AG10803 (cell line): ENCODE measurements around the gene AGAP3.

Source experiments
- DNase-seq: peaks from one replicate; pipeline ENCODE4 v3.0.0; 2010; ENCODE audit warnings: low read depth
- H3K4me3 ChIP-seq: 2 replicates; pipeline ENCODE4 v1.5.1; 2011; ENCODE audit warnings: mild to moderate bottlenecking, low read length, control low read depth
- TF ChIP-seq, protein P1 (sequence below): conservative IDR thresholded peaks from 2 replicates; pipeline ENCODE4 v1.5.1; 2011; ENCODE audit warnings: mild to moderate bottlenecking, low read length, control low read depth, inconsistent platforms

Gene AGAP3

GRCh38 chr7:151045262-151045661, 41.0 kb upstream of the AGAP3 start:
- no peak overlapping the region for H3K4me3 ChIP-seq
- DNase-seq = no peak
- TF ChIP-seq, protein P1, sequence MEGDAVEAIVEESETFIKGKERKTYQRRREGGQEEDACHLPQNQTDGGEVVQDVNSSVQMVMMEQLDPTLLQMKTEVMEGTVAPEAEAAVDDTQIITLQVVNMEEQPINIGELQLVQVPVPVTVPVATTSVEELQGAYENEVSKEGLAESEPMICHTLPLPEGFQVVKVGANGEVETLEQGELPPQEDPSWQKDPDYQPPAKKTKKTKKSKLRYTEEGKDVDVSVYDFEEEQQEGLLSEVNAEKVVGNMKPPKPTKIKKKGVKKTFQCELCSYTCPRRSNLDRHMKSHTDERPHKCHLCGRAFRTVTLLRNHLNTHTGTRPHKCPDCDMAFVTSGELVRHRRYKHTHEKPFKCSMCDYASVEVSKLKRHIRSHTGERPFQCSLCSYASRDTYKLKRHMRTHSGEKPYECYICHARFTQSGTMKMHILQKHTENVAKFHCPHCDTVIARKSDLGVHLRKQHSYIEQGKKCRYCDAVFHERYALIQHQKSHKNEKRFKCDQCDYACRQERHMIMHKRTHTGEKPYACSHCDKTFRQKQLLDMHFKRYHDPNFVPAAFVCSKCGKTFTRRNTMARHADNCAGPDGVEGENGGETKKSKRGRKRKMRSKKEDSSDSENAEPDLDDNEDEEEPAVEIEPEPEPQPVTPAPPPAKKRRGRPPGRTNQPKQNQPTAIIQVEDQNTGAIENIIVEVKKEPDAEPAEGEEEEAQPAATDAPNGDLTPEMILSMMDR = no peak

DNA sequence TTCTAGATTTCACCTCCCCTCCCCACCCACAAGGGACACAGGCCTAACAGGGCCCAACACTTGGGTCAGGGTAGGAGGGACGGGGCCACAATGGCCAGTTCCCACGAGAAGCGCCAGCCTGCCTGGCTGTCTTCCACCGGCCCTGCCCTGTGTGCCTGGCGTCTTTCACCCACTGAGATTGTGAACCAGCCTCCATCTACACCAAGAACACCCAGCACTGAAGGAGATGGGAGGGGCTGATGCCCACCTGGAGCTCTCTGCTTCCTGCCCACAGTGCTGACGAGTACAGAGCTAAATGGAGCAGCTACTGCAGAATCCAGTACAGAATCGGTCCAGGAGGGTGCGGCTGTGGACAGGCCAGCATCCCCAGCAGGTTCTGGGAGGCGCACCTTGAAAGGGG, 40.3 kb upstream of the AGAP3 start:
- no peak overlapping the region for H3K4me3 ChIP-seq
- DNase-seq = no peak
- TF ChIP-seq, protein P1 = no peak

DNA sequence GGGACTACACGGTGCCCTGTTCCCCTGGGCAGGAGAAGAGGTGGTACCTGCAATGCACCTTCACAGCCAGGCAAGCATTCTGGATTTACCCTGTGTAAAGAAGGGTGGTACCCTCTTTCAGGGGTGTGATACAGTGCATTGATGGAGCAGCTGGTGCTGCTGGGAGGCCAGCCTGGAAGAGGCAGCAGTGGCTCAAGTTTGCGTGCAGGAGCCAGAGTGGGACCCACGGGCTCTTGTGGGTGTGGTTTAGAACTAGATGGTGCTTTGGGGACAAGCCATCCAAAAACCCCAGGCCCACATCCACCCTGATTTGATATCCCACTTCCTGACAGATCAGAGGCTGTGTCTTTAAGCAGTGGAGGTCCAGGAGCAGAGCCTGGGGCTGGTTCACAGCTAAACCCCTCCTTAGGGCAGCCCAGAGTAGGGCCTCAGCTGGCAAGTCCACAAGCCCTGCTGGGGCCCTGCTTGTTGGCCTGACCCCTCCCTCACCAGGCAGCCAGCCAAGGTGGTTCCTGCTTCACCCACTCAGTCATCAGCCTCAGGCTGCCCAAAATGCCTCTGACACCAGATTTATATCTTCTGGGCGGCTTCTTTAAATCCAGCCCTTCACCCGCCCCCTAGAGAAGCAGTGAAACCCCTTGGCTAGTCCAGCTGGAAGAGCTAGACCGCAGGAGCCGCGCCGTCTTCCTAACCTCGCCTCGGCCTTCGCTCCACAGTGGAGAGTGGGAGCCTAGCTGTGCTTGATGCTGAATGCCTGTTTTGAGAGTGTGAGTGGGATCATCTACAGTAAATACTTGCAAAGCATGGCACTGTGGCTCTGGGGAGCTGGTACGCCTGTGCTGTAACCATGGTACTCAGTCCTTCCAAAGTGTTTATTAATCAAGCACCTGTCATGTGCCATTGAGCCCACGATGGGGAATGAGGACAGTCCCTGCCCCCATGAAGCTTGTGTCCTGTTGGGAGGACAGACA, 39.4 kb upstream of the AGAP3 start:
- DNase-seq = peak; percentile 60
- TF ChIP-seq, protein P1 = no peak
- H3K4me3 ChIP-seq = no peak overlapping the region

DNA sequence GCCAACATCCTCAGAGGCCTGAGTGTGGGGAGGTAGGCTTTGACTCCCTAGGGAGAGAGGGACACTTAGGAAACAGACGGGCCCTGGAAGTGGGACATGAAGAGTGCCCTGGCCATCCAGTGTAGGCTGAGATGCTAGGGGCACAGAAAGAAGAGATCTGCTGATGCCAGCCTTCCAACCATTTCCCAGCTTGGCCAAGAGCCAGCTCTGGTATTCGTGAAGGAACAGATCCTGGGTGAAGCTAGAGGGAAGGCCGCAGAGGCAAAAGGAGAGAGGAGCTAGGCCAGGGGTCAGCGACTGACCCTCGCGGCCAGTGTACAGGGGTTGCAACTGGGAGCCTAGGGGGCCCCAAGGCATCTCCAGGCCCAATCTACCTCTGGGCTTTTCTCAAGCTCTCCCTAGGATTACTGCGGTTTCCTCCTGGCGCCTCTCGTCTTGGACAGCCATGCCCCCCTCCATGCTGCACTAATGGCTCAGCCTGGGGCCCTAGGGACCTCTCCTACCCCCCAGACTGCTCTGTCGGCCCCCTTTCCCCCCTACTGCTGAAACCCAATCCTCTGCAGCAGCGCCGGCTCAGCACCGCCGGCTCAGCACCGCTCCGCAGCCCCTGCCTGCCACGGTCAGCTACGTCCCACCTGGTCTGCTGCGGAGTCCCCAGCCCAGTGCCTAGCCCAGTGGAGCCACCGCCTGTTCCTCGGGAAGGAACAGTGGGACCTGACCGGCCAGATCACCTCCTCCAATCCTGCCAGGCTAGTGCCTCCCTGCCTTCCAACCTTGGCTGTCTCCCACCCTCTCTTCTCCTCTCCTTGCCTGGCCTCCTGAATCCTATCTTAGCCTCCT, 38.1 kb upstream of the AGAP3 start, which contains the start of gene ASIC3:
ASIC3 (plus strand) TSS at position 556 of the 840 bp plus-strand sequence. CDS start 355 bp downstream, outside the sequence.
- TF ChIP-seq, protein P1 = no peak
- DNase-seq = no peak
- H3K4me3 ChIP-seq = no peak within 1 kb of the TSS

- no peak overlapping the region for H3K4me3 ChIP-seq
- TF ChIP-seq, protein P1 = no peak
- DNase-seq = no peak
Observed at GRCh38 chr7:151048911-151049463, 37.3 kb upstream of the AGAP3 start.

DNA sequence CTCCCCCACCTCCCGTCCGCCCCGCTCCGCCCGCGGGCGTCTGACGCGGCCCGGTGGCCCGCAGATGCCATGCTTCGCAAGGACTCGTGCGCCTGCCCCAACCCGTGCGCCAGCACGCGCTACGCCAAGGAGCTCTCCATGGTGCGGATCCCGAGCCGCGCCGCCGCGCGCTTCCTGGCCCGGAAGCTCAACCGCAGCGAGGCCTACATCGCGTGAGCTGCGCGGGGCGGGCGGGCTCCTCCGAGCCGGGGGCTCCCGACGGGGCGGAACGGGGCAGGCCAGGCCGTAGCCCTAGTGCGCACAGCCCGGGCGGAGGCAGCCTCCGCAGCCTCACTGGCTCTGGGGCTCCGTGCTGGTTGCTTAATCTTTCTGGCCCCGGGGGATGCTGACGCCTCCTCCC, 35.2 kb upstream of the AGAP3 start:
- TF ChIP-seq, protein P1 = no peak
- DNase-seq = peak; percentile 66
- no peak overlapping the region for H3K4me3 ChIP-seq
